Measurements from ENCODE around the gene MAD2L1.

DNA sequence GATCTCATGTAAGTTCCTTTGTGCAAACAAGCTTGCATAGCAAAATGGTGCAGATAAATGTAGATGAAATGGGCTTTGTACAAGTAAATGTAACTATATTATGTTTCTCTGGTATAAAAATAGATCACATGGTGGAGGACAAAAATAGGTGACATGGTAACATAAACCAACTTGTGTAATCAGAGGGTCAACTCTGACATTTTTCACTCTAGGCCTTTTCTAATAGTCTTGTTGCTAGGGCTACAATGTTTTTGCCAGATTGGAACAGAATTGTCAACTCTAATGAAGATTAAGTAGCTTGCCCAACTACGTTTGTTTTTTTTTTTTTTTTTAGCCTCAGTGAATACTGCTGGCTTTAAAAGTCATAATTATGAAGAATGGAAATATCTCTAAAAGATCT is 11.5 kb downstream of the MAD2L1 start:
- TF ChIP-seq, protein P1, sequence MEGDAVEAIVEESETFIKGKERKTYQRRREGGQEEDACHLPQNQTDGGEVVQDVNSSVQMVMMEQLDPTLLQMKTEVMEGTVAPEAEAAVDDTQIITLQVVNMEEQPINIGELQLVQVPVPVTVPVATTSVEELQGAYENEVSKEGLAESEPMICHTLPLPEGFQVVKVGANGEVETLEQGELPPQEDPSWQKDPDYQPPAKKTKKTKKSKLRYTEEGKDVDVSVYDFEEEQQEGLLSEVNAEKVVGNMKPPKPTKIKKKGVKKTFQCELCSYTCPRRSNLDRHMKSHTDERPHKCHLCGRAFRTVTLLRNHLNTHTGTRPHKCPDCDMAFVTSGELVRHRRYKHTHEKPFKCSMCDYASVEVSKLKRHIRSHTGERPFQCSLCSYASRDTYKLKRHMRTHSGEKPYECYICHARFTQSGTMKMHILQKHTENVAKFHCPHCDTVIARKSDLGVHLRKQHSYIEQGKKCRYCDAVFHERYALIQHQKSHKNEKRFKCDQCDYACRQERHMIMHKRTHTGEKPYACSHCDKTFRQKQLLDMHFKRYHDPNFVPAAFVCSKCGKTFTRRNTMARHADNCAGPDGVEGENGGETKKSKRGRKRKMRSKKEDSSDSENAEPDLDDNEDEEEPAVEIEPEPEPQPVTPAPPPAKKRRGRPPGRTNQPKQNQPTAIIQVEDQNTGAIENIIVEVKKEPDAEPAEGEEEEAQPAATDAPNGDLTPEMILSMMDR (IDR thresholded peaks at IDR 0.05; ENCODE audit: insufficient read depth, low read depth, low read length): no peak
- TF ChIP-seq EZH2 (IDR thresholded peaks at IDR 0.05; ENCODE audit: insufficient read depth, low read length): no peak
